IMR-90 (cell line): ENCODE data around the gene MAGEB17. TPM values are rescaled to one million over a fixed set of nuclear protein-coding genes. Genes with fewer than 3 reads are reported as not detected.
A peak's percentile ranks its signal among the peaks of the same experiment; 100 is the strongest.

Experiments used
- ATAC-seq: fragments of 200-7000 bp; cut with Tn5 transposase; 2 replicates; pipeline ENCODE4 v1.9.1; 2020; ENCODE audit warnings: low read depth, mild to moderate bottlenecking, moderate library complexity
- BruUV-seq: library from RNA; stranded (reverse); fragments of 400-500 nt; replicated peaks from 2 replicates; lab custom pipeline; 2021; lab: Mats Ljungman, UMichigan
- CTCF ChIA-PET: fragments of 300-600 bp; formaldehyde crosslinking; extraction: SDS; loops from one replicate; lab custom pipeline; 2021; ENCODE audit warnings: antibody characterized with exemption; lab: Yijun Ruan, JAX
- POLR2A ChIA-PET: fragments of 300-600 bp; sonication (Branson Sonifier 250); formaldehyde crosslinking; loops from one replicate; lab custom pipeline; 2022; ENCODE audit warnings: antibody characterized with exemption; ENCODE audit not compliant: unreplicated experiment; lab: Charles Lee
- DNase-seq: peaks from one replicate; pipeline ENCODE4 v3.0.0; 2013
- H2AFZ ChIP-seq: replicated peaks from 2 replicates; pipeline ENCODE3; 2013; ENCODE audit warnings: low read length, mild to moderate bottlenecking; ENCODE audit not compliant: poor library complexity
- H2AK5ac ChIP-seq: 2 replicates; pipeline ENCODE4 v1.6.1; 2013; ENCODE audit warnings: low read depth, low read length, inconsistent platforms
- H2AK9ac ChIP-seq: replicated peaks from 2 replicates; pipeline ENCODE3; 2013; ENCODE audit warnings: mild to moderate bottlenecking, low read depth, low read length, moderate library complexity; ENCODE audit not compliant: poor library complexity
- H2BK120ac ChIP-seq: 2 replicates; pipeline ENCODE4 v1.6.1; 2013; ENCODE audit warnings: low read depth, low read length, inconsistent platforms
- H2BK15ac ChIP-seq: 3 replicates; pipeline ENCODE4 v1.6.1; 2013; ENCODE audit warnings: low read depth, low read length, inconsistent platforms
- H2BK20ac ChIP-seq: 2 replicates; pipeline ENCODE4 v1.6.1; 2013; ENCODE audit warnings: low read depth, mild to moderate bottlenecking, inconsistent platforms, low read length, moderate library complexity
- H2BK5ac ChIP-seq: 2 replicates; pipeline ENCODE4 v1.6.1; 2013; ENCODE audit warnings: mild to moderate bottlenecking, low read depth, low read length, inconsistent platforms; ENCODE audit not compliant: poor library complexity, severe bottlenecking
- H3K14ac ChIP-seq: replicated peaks from 2 replicates; pipeline ENCODE4 v1.6.1; 2013; ENCODE audit warnings: low read depth, low read length, inconsistent platforms
- H3K18ac ChIP-seq: 2 replicates; pipeline ENCODE4 v1.6.1; 2013; ENCODE audit warnings: low read depth, low read length, control low read depth
- H3K23ac ChIP-seq: 2 replicates; pipeline ENCODE4 v1.6.1; 2013; ENCODE audit warnings: low read depth, low read length, inconsistent platforms
- H3K27ac ChIP-seq: 2 replicates; pipeline ENCODE4 v1.5.1; 2013; ENCODE audit warnings: mild to moderate bottlenecking, control low read depth, low read length; ENCODE audit not compliant: insufficient read depth
- H3K27me3 ChIP-seq: 2 replicates; pipeline ENCODE4 v1.6.1; 2013; ENCODE audit warnings: low read length; ENCODE audit not compliant: control insufficient read depth, insufficient read depth
- H3K36me3 ChIP-seq: 2 replicates; pipeline ENCODE4 v1.6.1; 2013; ENCODE audit warnings: low read length, mixed read lengths; ENCODE audit not compliant: control insufficient read depth, insufficient read depth
- H3K4ac ChIP-seq: 2 replicates; pipeline ENCODE4 v1.6.1; 2013; ENCODE audit warnings: low read depth, low read length, inconsistent platforms
- H3K4me1 ChIP-seq: 2 replicates; pipeline ENCODE4 v1.6.1; 2013; ENCODE audit warnings: low read length, mixed read lengths; ENCODE audit not compliant: control insufficient read depth, insufficient read depth
- H3K4me2 ChIP-seq: 2 replicates; pipeline ENCODE4 v1.6.1; 2013; ENCODE audit warnings: low read depth, mild to moderate bottlenecking, control low read depth, low read length, moderate library complexity
- H3K4me3 ChIP-seq: 2 replicates; pipeline ENCODE4 v1.5.1; 2013; ENCODE audit warnings: low read depth, mild to moderate bottlenecking, control low read depth, low read length, moderate library complexity; ENCODE audit not compliant: insufficient read depth
- H3K56ac ChIP-seq: 2 replicates; pipeline ENCODE4 v1.6.1; 2013; ENCODE audit warnings: low read length, inconsistent platforms; ENCODE audit not compliant: insufficient read depth; ENCODE audit errors: extremely low read depth
- H3K79me1 ChIP-seq, 2 experiments: 2 replicates each; pipeline ENCODE4 v1.6.1; 2013; ENCODE audit warnings: low read length in 2 of 2, inconsistent platforms in 1 of 2, low read depth in 1 of 2
- H3K9ac ChIP-seq: 2 replicates; pipeline ENCODE4 v1.6.1; 2013; ENCODE audit warnings: low read depth, low read length, control low read depth
- H3K9me1 ChIP-seq: 2 replicates; pipeline ENCODE4 v1.6.1; 2013; ENCODE audit warnings: low read length, inconsistent platforms; ENCODE audit not compliant: insufficient read depth
- H3K9me3 ChIP-seq: 2 replicates; pipeline ENCODE4 v1.6.1; 2013; ENCODE audit warnings: low read length; ENCODE audit not compliant: control insufficient read depth, insufficient read depth
- H4K20me1 ChIP-seq: 2 replicates; pipeline ENCODE4 v1.6.1; 2013; ENCODE audit warnings: low read length, inconsistent platforms; ENCODE audit not compliant: insufficient read depth
- H4K5ac ChIP-seq: 2 replicates; pipeline ENCODE4 v1.6.1; 2013; ENCODE audit warnings: mild to moderate bottlenecking, low read depth, low read length, control low read depth
- H4K8ac ChIP-seq, 2 experiments: 2 replicates each; pipeline ENCODE4 v1.6.1; 2013; ENCODE audit warnings: low read depth in 2 of 2, low read length in 2 of 2, control low read depth in 1 of 2, inconsistent platforms in 1 of 2
- H4K91ac ChIP-seq: 2 replicates; pipeline ENCODE4 v1.6.1; 2013; ENCODE audit warnings: low read depth, low read length, inconsistent platforms; ENCODE audit not compliant: insufficient read depth
- CHD1 ChIP-seq: IDR thresholded peaks from 2 replicates; pipeline ENCODE4 v1.6.1; 2012; ENCODE audit warnings: low read depth, low read length, improper control_type of control experiment
- ELK1 ChIP-seq: fragments of 150-350 bp; IDR thresholded peaks from 2 replicates; pipeline ENCODE4 v1.6.1; 2016; ENCODE audit warnings: low read depth, mild to moderate bottlenecking, low read length, moderate library complexity, borderline replicate concordance
- MAFK ChIP-seq: IDR thresholded peaks from 2 replicates; pipeline ENCODE4 v1.6.1; 2012; ENCODE audit warnings: low read depth, low read length, improper control_type of control experiment
- MXI1 ChIP-seq: IDR thresholded peaks from 2 replicates; pipeline ENCODE4 v1.6.1; 2012; ENCODE audit warnings: low read depth, mild to moderate bottlenecking, low read length, moderate library complexity, borderline replicate concordance
- NFE2L2 ChIP-seq: fragments of 150-350 bp; IDR thresholded peaks from 2 replicates; pipeline ENCODE4 v1.6.1; 2016; ENCODE audit warnings: low read depth, mild to moderate bottlenecking, low read length
- RCOR1 ChIP-seq: IDR thresholded peaks from 2 replicates; pipeline ENCODE4 v1.6.1; 2012; ENCODE audit warnings: mild to moderate bottlenecking, low read length, improper control_type of control experiment; ENCODE audit not compliant: insufficient replicate concordance
- RFX5 ChIP-seq: IDR thresholded peaks from 2 replicates; pipeline ENCODE4 v1.8.0; 2012; ENCODE audit warnings: low read depth, mild to moderate bottlenecking, low read length, moderate library complexity
- WGBS, 2 experiments: methylation state at CpG; one replicate each; pipeline versions ENCODE4 v1.1.5 to v1.1.7; 2013; ENCODE audit warnings: missing lambda C conversion rate in 2 of 2; ENCODE audit not compliant: insufficient read length in 1 of 2; ENCODE audit errors: extremely low coverage in 2 of 2; 5-methylcytosine and 5-hydroxymethylcytosine counted together
- dilution Hi-C: fragments of 300-500 bp; cut with HindIII; formaldehyde crosslinking; loops from one replicate; pipeline ENCODE4 v1.14.3; 2018; ENCODE audit warnings: low sequenced_read_pairs; ENCODE audit not compliant: unreplicated experiment
- in situ Hi-C: fragments of 300-500 bp; cut with MboI; formaldehyde crosslinking; loops from 3 replicates; pipeline ENCODE4 v1.14.3; 2019; ENCODE audit warnings: low sequenced_read_pairs, inconsistent platforms, mixed read lengths
- intact Hi-C: fragments of 100-400 bp; cut with micrococcal nuclease; formaldehyde crosslinking; loops from 2 replicates; pipeline ENCODE4 v1.10.0; 2022
- polyA plus RNA-seq, 3 experiments: library from polyadenylated mRNA; depleted of rRNA; stranded (reverse); fragments of >200 nt; gene quantifications; 2 replicates each; pipeline ENCODE4 v1.2.3, GENCODE V29; 2012; ENCODE audit warnings: low replicate concordance in 1 of 3
- total RNA-seq: library from RNA; depleted of rRNA; stranded (reverse); fragments of >200 nt; gene quantifications from 2 replicates; pipeline ENCODE4 v1.2.3, GENCODE V29; 2012

MAGEB17 gene
- total and polyA plus RNA-seq, 2 of the 4 experiments (the other 2 are of a cell fraction) = under 0.01 to 0.34 TPM

GRCh38 chrX:16136080-16136479, 31.2 kb upstream of the MAGEB17 start:
- Histone ChIP-seq H4K8ac (no peak overlapping the region), H2BK120ac (no peak overlapping the region), H3K14ac (no peak overlapping the region), H2AFZ (no peak overlapping the region), H3K79me1 (peaks cover 0 to 4% of the 10 kb centered on the region in 2 experiments; a peak in 2 of 4 replicates), H3K27me3 (no peaks in the 10 kb centered on the region; the same call in none of the 2 replicates), H3K4me2 (no peak overlapping the region), H4K91ac (no peak overlapping the region), H2AK5ac (no peak overlapping the region), H2AK9ac (no peak overlapping the region), H3K9me1 (no peaks in the 10 kb centered on the region), H3K27ac (no peak overlapping the region), H2BK15ac (no peak overlapping the region), H3K18ac (no peak overlapping the region), H3K4me3 (no peak overlapping the region), H4K5ac (no peak overlapping the region), H3K9me3 (no peaks in the 10 kb centered on the region), H3K9ac (no peak overlapping the region), H4K20me1 (no peaks in the 10 kb centered on the region), H3K56ac (no peak overlapping the region), H3K23ac (no peak overlapping the region), H2BK5ac (no peak overlapping the region), H3K4me1 (no peaks in the 10 kb centered on the region), H3K36me3 (no peaks in the 10 kb centered on the region), H3K4ac (no peak overlapping the region), H2BK20ac (peak overlapping the region; percentile 23; the same call in 1 of the 2 replicates)
- ChIA-PET CTCF (no interaction called here), POLR2A (no interaction called here)
- BruUV-seq = no TSS peak
- in situ Hi-C loops (no loop called here), dilution Hi-C loops (no loop called here), intact Hi-C loops (no loop called here)
- ATAC-seq (no peak), DNase-seq (peak; percentile 18)
- no CpG with 5 or more reads among the region's 2 CpGs for WGBS, 2 experiments
- TF ChIP-seq ELK1 (no peak), MAFK (peak; percentile 66), MXI1 (no peak), NFE2L2 (no peak), RFX5 (no peak), CHD1 (no peak), RCOR1 (no peak)
